Skin epidermis (tissue), 12 donors: ENCODE results near the gene FNDC8.
"Not testable (repeated sequence)": the region's sequence is repeated elsewhere in the genome, so short reads cannot be mapped to it uniquely, and the experiment has no call there.

Experiments
- H3K27ac ChIP-seq, 21 experiments: fragments of 200-600 bp; sonication (generic) in 11 of 21; one replicate each; pipeline ENCODE4 v1.5.0; 2020; ENCODE audit warnings: mild to moderate bottlenecking in 3 of 21, inconsistent platforms in 2 of 21, moderate library complexity in 2 of 21
- H3K4me3 ChIP-seq, 7 experiments: fragments of 200-600 bp; sonication (generic) in 2 of 7; one replicate each; pipeline ENCODE4 v1.5.0; 2020; ENCODE audit warnings: inconsistent platforms in 2 of 7, mild to moderate bottlenecking in 2 of 7, moderate library complexity in 1 of 7

FNDC8 gene

GRCh38 chr17:35089586-35090296, 31.7 kb upstream of the FNDC8 start:
- peak overlapping the region; percentile 74 to 96 (median 93) for H3K4me3 ChIP-seq
- peak overlapping the region in 20 of 21 experiments; percentile 29 to 99 (median 93) for H3K27ac ChIP-seq

GRCh38 chr17:35090707-35091106, 30.7 kb upstream of the FNDC8 start:
- peak overlapping the region in 1 of 21 experiments; percentile 12 for H3K27ac ChIP-seq

GRCh38 chr17:35094902-35095301, 26.5 kb upstream of the FNDC8 start:
- H3K4me3 ChIP-seq: no peak overlapping the region
- H3K27ac ChIP-seq: no peak overlapping the region

More at GRCh38 chr17:35090707-35091106, 30.7 kb upstream of the FNDC8 start:
- not testable (repeated sequence) for H3K4me3 ChIP-seq

GRCh38 chr17:35095741-35096140, 25.7 kb upstream of the FNDC8 start:
- H3K27ac ChIP-seq: no peak overlapping the region
- H3K4me3 ChIP-seq: no peak overlapping the region

GRCh38 chr17:35097776-35098175, 23.6 kb upstream of the FNDC8 start:
- Histone ChIP-seq H3K27ac (no peak overlapping the region), H3K4me3 (no peak overlapping the region)

GRCh38 chr17:35099908-35100307, 21.5 kb upstream of the FNDC8 start:
- H3K4me3 ChIP-seq: no peak overlapping the region
- no peak overlapping the region for H3K27ac ChIP-seq

- H3K27ac ChIP-seq: no peak overlapping the region
Measured at GRCh38 chr17:35101036-35101435, 20.4 kb upstream of the FNDC8 start.

GRCh38 chr17:35101725-35102124, 19.7 kb upstream of the FNDC8 start:
- Histone ChIP-seq H3K4me3 (no peak overlapping the region), H3K27ac (no peak overlapping the region)

More at GRCh38 chr17:35101036-35101435, 20.4 kb upstream of the FNDC8 start:
- H3K4me3 ChIP-seq: no peak overlapping the region

- H3K4me3 ChIP-seq: no peak overlapping the region
- no peak overlapping the region for H3K27ac ChIP-seq
Measured at GRCh38 chr17:35103271-35103670, 18.1 kb upstream of the FNDC8 start.

- Histone ChIP-seq H3K27ac (no peak overlapping the region), H3K4me3 (no peak overlapping the region)
Measured at GRCh38 chr17:35104844-35105450, 16.5 kb upstream of the FNDC8 start.

GRCh38 chr17:35110791-35111190, 10.6 kb upstream of the FNDC8 start:
- not testable (repeated sequence) for H3K27ac ChIP-seq, H3K4me3 ChIP-seq

- no peak overlapping the region for H3K27ac ChIP-seq
- no peak overlapping the region for H3K4me3 ChIP-seq
Measured at GRCh38 chr17:35116845-35117244, 4.6 kb upstream of the FNDC8 start.

GRCh38 chr17:35117984-35118383, 3.4 kb upstream of the FNDC8 start:
- no peak overlapping the region for H3K4me3 ChIP-seq
- no peak overlapping the region for H3K27ac ChIP-seq

- Histone ChIP-seq H3K27ac (peak within 1 kb of the TSS in 20 of 21 experiments; percentile 17 to 92 (median 82)), H3K4me3 (peak within 1 kb of the TSS; percentile 50 to 83 (median 74))
Measured at GRCh38 chr17:35119370-35120165, 1.8 kb upstream of the FNDC8 start, which contains the start of gene RAD51D. RAD51D (minus strand) TSS chr17:35119860; CDS start chr17:35119613, 247 bp downstream.

GRCh38 chr17:35127751-35128514, 6.5 kb downstream of the FNDC8 start:
- H3K4me3 ChIP-seq: no peak overlapping the region
- peak overlapping the region in 2 of 21 experiments; percentile 9 to 47 for H3K27ac ChIP-seq

- Histone ChIP-seq H3K4me3 (no peak overlapping the region), H3K27ac (no peak overlapping the region)
Measured at GRCh38 chr17:35129154-35129972, 7.9 kb downstream of the FNDC8 start.

GRCh38 chr17:35129973-35130351, 8.5 kb downstream of the FNDC8 start:
- H3K4me3 ChIP-seq: no peak overlapping the region
- H3K27ac ChIP-seq: no peak overlapping the region

GRCh38 chr17:35130392-35130791, 9.0 kb downstream of the FNDC8 start:
- H3K4me3 ChIP-seq: no peak overlapping the region
- no peak overlapping the region for H3K27ac ChIP-seq

GRCh38 chr17:35132099-35132498, 10.7 kb downstream of the FNDC8 start:
- Histone ChIP-seq H3K4me3 (no peak overlapping the region), H3K27ac (no peak overlapping the region)
